DND-41 (cell line): ENCODE results near the gene CHM.

Experiments used
- ATAC-seq: fragments of 200-7000 bp; cut with Tn5 transposase; 3 replicates; pipeline ENCODE4 v1.9.1; 2021; ENCODE audit warnings: low read depth; ENCODE audit not compliant: insufficient read depth
- DNase-seq: peaks from one replicate; pipeline ENCODE4 v3.0.0-alpha.2; 2020
- H2AFZ ChIP-seq: 2 replicates; pipeline ENCODE4 v1.6.0; 2012; ENCODE audit warnings: low read depth, low read length
- H3K27ac ChIP-seq: 2 replicates; pipeline ENCODE4 v1.5.1; 2012; ENCODE audit warnings: low read length, inconsistent platforms
- H3K27me3 ChIP-seq: fragments of 200-600 bp; sonication (generic); 2 replicates; pipeline ENCODE4 v1.6.0; 2012; ENCODE audit warnings: low read length, mild to moderate bottlenecking, inconsistent platforms; ENCODE audit not compliant: insufficient read depth, poor library complexity
- H3K36me3 ChIP-seq: 2 replicates; pipeline ENCODE4 v1.5.1; 2012; ENCODE audit warnings: low read length, inconsistent platforms; ENCODE audit not compliant: insufficient read depth
- H3K4me1 ChIP-seq: 2 replicates; pipeline ENCODE4 v1.5.1; 2012; ENCODE audit warnings: mild to moderate bottlenecking, low read length; ENCODE audit not compliant: insufficient read depth
- H3K4me2 ChIP-seq: 2 replicates; pipeline ENCODE4 v1.6.0; 2012; ENCODE audit warnings: mild to moderate bottlenecking, moderate library complexity, low read length, inconsistent platforms; ENCODE audit not compliant: insufficient read depth
- H3K4me3 ChIP-seq, 2 experiments: fragments of 200-600 bp in 1 of 2; shearing (Covaris generic) in 1 of 2; 2 replicates each; pipeline ENCODE4 v1.5.1; 2012 to 2016; ENCODE audit warnings: inconsistent platforms in 2 of 2, low read length in 2 of 2, mild to moderate bottlenecking in 2 of 2, low read depth in 1 of 2, moderate library complexity in 1 of 2
- H3K79me2 ChIP-seq: 2 replicates; pipeline ENCODE4 v1.6.0; 2012; ENCODE audit warnings: low read length, inconsistent platforms; ENCODE audit not compliant: insufficient read depth
- H3K9ac ChIP-seq: 2 replicates; pipeline ENCODE4 v1.6.0; 2012; ENCODE audit warnings: low read depth, mild to moderate bottlenecking, inconsistent platforms, low read length, moderate library complexity
- H3K9me3 ChIP-seq: 2 replicates; pipeline ENCODE4 v1.5.1; 2012; ENCODE audit warnings: low read length, moderate library complexity, mild to moderate bottlenecking, inconsistent platforms; ENCODE audit not compliant: insufficient read depth, severe bottlenecking
- H4K20me1 ChIP-seq: 2 replicates; pipeline ENCODE4 v1.6.0; 2012; ENCODE audit warnings: low read length; ENCODE audit not compliant: insufficient read depth
- CTCF ChIP-seq: IDR thresholded peaks from 2 replicates; pipeline ENCODE4 v1.5.1; 2012; ENCODE audit warnings: borderline replicate concordance, low read length, moderate library complexity, mild to moderate bottlenecking; ENCODE audit not compliant: poor library complexity, severe bottlenecking; ENCODE audit errors: extremely low read depth
- EZH2 ChIP-seq: IDR thresholded peaks from 3 replicates; pipeline ENCODE4 v1.6.1; 2012; ENCODE audit warnings: borderline replicate concordance, low read depth, mild to moderate bottlenecking, moderate library complexity, low read length, inconsistent platforms; ENCODE audit not compliant: severe bottlenecking

CHM gene

DNA sequence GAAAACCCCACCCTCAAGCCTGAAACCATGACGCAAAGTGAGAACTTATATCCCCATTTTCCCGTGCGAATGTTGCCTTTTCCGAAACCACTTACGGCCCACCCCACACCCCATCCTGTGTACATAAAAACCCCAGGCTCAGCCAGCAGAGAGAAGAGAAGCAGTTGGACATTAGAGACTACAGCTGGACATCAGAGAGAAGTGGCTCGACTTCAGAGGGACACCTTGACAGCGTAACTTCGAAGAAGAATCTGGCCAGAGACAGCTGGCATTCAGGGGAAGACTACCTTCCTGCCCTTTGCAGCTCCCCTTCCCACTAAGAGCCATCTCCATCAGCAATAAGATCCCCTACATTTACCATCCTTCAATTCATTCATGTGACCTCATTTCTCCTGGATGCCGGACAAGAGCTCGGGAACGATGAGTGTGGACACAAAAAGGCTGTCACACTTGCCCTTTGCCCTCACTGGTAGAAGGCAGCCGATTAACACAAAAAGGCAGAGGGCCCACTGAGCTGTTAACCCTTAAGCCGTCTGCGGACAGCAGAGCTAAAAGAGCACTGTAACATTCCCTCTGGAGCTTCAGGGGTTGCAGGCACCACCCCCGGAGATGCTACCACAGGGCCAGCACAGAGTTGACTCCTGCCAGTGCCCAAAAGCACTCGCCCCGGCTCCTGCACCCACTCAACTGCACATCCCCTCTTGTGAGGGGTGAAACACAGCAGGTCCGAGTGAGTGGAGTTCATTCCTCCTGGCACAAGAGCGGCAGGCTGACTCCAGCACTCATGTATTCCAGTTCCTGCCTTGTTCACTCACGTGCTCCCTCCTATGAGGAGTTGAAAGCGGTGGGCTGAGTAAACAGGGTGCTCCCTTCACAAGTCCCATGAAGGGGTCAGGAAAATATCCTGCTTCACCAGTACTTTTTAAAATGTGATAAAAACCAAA, 7.5 kb downstream of the CHM start:
- Histone ChIP-seq H3K4me3 (no peak overlapping the region), H3K79me2 (peaks cover 66% of the 10 kb centered on the region), H4K20me1 (no peaks in the 10 kb centered on the region; the same call in 1 of the 2 replicates), H3K27me3 (no peaks in the 10 kb centered on the region), H3K4me2 (no peak overlapping the region), H3K36me3 (peaks cover 10% of the 10 kb centered on the region; the same call in 1 of the 2 replicates), H3K9ac (no peak overlapping the region), H2AFZ (no peak overlapping the region), H3K9me3 (no peaks in the 10 kb centered on the region), H3K4me1 (no peaks in the 10 kb centered on the region), H3K27ac (no peak overlapping the region)
- DNase-seq: no peak
- TF ChIP-seq EZH2 (no peak), CTCF (no peak)
- ATAC-seq: no peak

DNA sequence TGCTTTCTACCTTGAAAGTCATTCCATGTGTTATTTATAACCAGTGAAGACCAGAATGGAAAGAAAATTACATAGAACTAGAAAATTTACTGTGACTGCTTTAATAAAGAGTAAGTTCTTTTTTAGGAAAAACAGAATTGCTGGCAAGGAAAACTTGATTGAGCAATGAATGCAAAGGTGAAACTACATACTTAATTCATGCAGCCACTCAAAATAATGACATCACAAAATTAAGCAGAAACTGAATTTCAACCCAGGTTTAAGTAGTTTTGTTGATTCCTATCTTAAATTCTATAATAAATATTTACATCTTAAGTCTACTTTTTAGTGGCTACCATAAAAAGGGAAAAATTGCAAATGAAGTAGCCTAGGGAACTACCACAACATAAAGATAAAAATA, 14.0 kb downstream of the CHM start:
- H3K4me2 ChIP-seq: no peak overlapping the region
- no peaks in the 10 kb centered on the region; the same call in 1 of the 2 replicates for H4K20me1 ChIP-seq
- H3K27me3 ChIP-seq: no peaks in the 10 kb centered on the region
- no peaks in the 10 kb centered on the region for H3K4me1 ChIP-seq
- H2AFZ ChIP-seq: no peak overlapping the region
- no peak for ATAC-seq
- H3K9ac ChIP-seq: no peak overlapping the region
- DNase-seq: no peak
- H3K79me2 ChIP-seq: peaks cover 44% of the 10 kb centered on the region
- no peaks in the 10 kb centered on the region for H3K9me3 ChIP-seq
- no peak overlapping the region for H3K27ac ChIP-seq
- H3K4me3 ChIP-seq: no peak overlapping the region
- TF ChIP-seq EZH2: no peak
- H3K36me3 ChIP-seq: no peaks in the 10 kb centered on the region

- H3K9me3 ChIP-seq: no peaks in the 10 kb centered on the region
These were observed 18.7 kb downstream of the CHM start for GRCh38 chrX:86028681-86029080.

More at GRCh38 chrX:86028681-86029080, 18.7 kb downstream of the CHM start:
- H3K79me2 ChIP-seq: peaks cover 31% of the 10 kb centered on the region
- H3K4me3 ChIP-seq: no peak overlapping the region
- no peak for DNase-seq
- no peak overlapping the region for H2AFZ ChIP-seq
- H3K27ac ChIP-seq: no peak overlapping the region
- H3K27me3 ChIP-seq: no peaks in the 10 kb centered on the region
- no peaks in the 10 kb centered on the region for H4K20me1 ChIP-seq
- no peak overlapping the region for H3K9ac ChIP-seq
- no peak overlapping the region for H3K4me2 ChIP-seq
- H3K36me3 ChIP-seq: peaks cover 15% of the 10 kb centered on the region; the same call in 1 of the 2 replicates
- no peak for TF ChIP-seq EZH2
- TF ChIP-seq CTCF: no peak
- no peak for ATAC-seq
- no peaks in the 10 kb centered on the region for H3K4me1 ChIP-seq
